GM21825 (cell line): ENCODE measurements around the gene MRLN.
A peak's percentile ranks its signal among the peaks of the same experiment; 100 is the strongest.
"Not testable (repeated sequence)": the region's sequence is repeated elsewhere in the genome, so short reads cannot be mapped to it uniquely, and the experiment has no call there.

Source experiments
- ATAC-seq: cut with Tn5 transposase; IDR thresholded peaks from one replicate; pipeline ENCODE4 v1.9.1; 2021; ENCODE audit warnings: mild to moderate bottlenecking, moderate library complexity; ENCODE audit not compliant: unreplicated experiment

MRLN gene

GRCh38 chr10:59748834-59749233, 4.4 kb downstream of the MRLN start:
- ATAC-seq = peak; percentile 38

GRCh38 chr10:59745163-59745650, 8.0 kb downstream of the MRLN start:
- ATAC-seq = no peak

GRCh38 chr10:59744762-59745161, 8.5 kb downstream of the MRLN start:
- not testable (repeated sequence) for ATAC-seq

- ATAC-seq = not testable (repeated sequence)
Observed at GRCh38 chr10:59744156-59744555, 9.1 kb downstream of the MRLN start.

GRCh38 chr10:59741583-59741982, 11.7 kb downstream of the MRLN start:
- ATAC-seq = no peak

- ATAC-seq = no peak
Observed at GRCh38 chr10:59741048-59741447, 12.2 kb downstream of the MRLN start.

GRCh38 chr10:59736749-59737148, 16.5 kb downstream of the MRLN start:
- ATAC-seq = no peak

GRCh38 chr10:59735296-59735695, 18.0 kb downstream of the MRLN start:
- ATAC-seq = no peak

GRCh38 chr10:59734014-59734462, 19.2 kb downstream of the MRLN start:
- no peak for ATAC-seq

GRCh38 chr10:59733321-59734013, 19.8 kb downstream of the MRLN start:
- not testable (repeated sequence) for ATAC-seq

- ATAC-seq = not testable (repeated sequence)
Observed at GRCh38 chr10:59732849-59733248, 20.4 kb downstream of the MRLN start.

- not testable (repeated sequence) for ATAC-seq
Observed at GRCh38 chr10:59729167-59729566, 24.1 kb downstream of the MRLN start.

GRCh38 chr10:59724098-59724938, 28.9 kb downstream of the MRLN start:
- ATAC-seq = no peak

GRCh38 chr10:59720377-59720776, 32.9 kb downstream of the MRLN start:
- no peak for ATAC-seq

- no peak for ATAC-seq
Observed at GRCh38 chr10:59719374-59719773, 33.9 kb downstream of the MRLN start.

- ATAC-seq = no peak
Observed at GRCh38 chr10:59718257-59718656, 35.0 kb downstream of the MRLN start.

GRCh38 chr10:59713196-59713821, 39.9 kb downstream of the MRLN start:
- ATAC-seq = no peak

GRCh38 chr10:59711871-59712494, 41.3 kb downstream of the MRLN start:
- no peak for ATAC-seq

- ATAC-seq = peak; percentile 86
Observed at GRCh38 chr10:59709395-59710125, 43.7 kb downstream of the MRLN start, which contains the start of gene SLC16A9. TSS of gene SLC16A9 (minus strand) at chr10:59709850. CDS start at chr10:59684291, 25,559 bp downstream.

- no peak for ATAC-seq
Observed at GRCh38 chr10:59708816-59709394, 44.4 kb downstream of the MRLN start.
